ENCODE data around the gene SMIM33. TPM values are rescaled to one million over a fixed set of nuclear protein-coding genes. Genes with fewer than 3 reads are reported as not detected.

Gene SMIM33
- total RNA-seq, 1 experiment from 2014 or later = not detected

DNA sequence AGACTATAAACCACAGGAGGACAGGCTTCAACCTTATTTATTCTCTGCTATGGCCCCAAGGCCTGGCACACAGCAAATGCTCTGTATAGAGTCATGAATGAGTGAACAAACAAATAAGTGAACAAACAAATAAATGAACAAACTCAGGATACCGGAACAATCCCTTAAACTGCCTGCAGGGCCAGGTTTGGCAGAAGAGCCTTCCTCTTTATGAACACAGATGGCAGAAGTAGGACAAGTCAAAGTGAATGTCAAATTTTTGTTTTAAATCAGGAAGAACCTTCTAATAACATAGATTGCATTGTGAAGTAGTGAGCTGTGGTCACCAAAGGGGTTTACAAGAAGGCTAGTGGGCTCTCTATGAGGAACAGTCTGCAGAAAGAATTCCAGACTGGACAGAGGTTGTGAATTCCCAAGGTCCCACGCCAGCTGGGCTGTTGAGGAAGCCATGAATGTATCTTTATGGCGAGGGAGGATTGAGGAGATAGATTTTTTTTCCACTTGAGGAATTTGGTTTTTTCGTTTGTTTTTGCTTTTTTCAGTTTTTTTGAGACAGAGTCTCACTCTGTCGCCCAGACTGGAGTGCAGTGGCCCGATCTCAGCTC, 42.1 kb downstream of the SMIM33 start:
- Histone ChIP-seq H4K20me1 (ENCODE audit: control insufficient read depth, insufficient read depth, insufficient read length) (no peaks in the 10 kb centered on the region), H3K14ac (ENCODE audit: insufficient read depth, low read length) (no peak overlapping the region), H2AK5ac (ENCODE audit: insufficient read length, low read length) (no peak overlapping the region), H3K4me2 (ENCODE audit: insufficient read depth, insufficient read length, low read length) (no peak overlapping the region), H3K18ac (ENCODE audit: insufficient read length, low read depth, low read length) (no peak overlapping the region), H2AFZ (ENCODE audit: low read length) (no peak overlapping the region), H3K79me2 (ENCODE audit: insufficient read depth, low read length) (no peaks in the 10 kb centered on the region), H3K27me3 (ENCODE audit: insufficient read depth, low read length) (no peaks in the 10 kb centered on the region), H2BK15ac (ENCODE audit: low read depth, low read length) (no peak overlapping the region), H3K79me1 (ENCODE audit: insufficient read depth, low read depth, low read length, poor library complexity, severe bottlenecking) (no peaks in the 10 kb centered on the region), H4K8ac (replicated peaks; ENCODE audit: insufficient read length, low read depth, low read length) (no peak overlapping the region), H3T11ph (ENCODE audit: low read length) (no peak overlapping the region), H3K4ac (ENCODE audit: low read depth, low read length) (no peak overlapping the region), H2BK5ac (ENCODE audit: insufficient read length, low read length) (no peak overlapping the region), H3K9me3 (ENCODE audit: control insufficient read depth, low read depth, low read length) (no peaks in the 10 kb centered on the region), H3K23ac (ENCODE audit: insufficient read length, low read depth, low read length) (no peak overlapping the region), H2BK20ac (ENCODE audit: low read depth, low read length, poor library complexity, severe bottlenecking) (no peak overlapping the region), H4K91ac (ENCODE audit: insufficient read length, low read depth, low read length) (no peak overlapping the region), H3K4me1 (ENCODE audit: insufficient read depth, low read length) (no peaks in the 10 kb centered on the region), H3K56ac (ENCODE audit: insufficient read length, low read depth, low read length) (no peak overlapping the region), H3K9ac (ENCODE audit: extremely low read depth, insufficient read length, low read length) (no peak overlapping the region), H4K5ac (ENCODE audit: insufficient read length, low read depth, low read length) (no peak overlapping the region), H3K27ac (ENCODE audit: insufficient read length, low read depth, low read length) (no peak overlapping the region), H2BK12ac (ENCODE audit: insufficient read length, low read depth, low read length) (no peak overlapping the region), H3K23me2 (ENCODE audit: insufficient read length, low read depth, low read length, poor library complexity, severe bottlenecking) (no peaks in the 10 kb centered on the region), H2BK120ac (ENCODE audit: low read depth, low read length, poor library complexity, severe bottlenecking) (no peak overlapping the region)
- H3K27me3 Mint-ChIP-seq (ENCODE audit: low read depth) = peaks cover 4% of the 10 kb centered on the region
- peaks cover 3 to 11% of the 10 kb centered on the region in 2 experiments for H3K4me1 Mint-ChIP-seq
- H3K4me3 Mint-ChIP-seq = no peak overlapping the region
- TF ChIP-seq, protein P1, sequence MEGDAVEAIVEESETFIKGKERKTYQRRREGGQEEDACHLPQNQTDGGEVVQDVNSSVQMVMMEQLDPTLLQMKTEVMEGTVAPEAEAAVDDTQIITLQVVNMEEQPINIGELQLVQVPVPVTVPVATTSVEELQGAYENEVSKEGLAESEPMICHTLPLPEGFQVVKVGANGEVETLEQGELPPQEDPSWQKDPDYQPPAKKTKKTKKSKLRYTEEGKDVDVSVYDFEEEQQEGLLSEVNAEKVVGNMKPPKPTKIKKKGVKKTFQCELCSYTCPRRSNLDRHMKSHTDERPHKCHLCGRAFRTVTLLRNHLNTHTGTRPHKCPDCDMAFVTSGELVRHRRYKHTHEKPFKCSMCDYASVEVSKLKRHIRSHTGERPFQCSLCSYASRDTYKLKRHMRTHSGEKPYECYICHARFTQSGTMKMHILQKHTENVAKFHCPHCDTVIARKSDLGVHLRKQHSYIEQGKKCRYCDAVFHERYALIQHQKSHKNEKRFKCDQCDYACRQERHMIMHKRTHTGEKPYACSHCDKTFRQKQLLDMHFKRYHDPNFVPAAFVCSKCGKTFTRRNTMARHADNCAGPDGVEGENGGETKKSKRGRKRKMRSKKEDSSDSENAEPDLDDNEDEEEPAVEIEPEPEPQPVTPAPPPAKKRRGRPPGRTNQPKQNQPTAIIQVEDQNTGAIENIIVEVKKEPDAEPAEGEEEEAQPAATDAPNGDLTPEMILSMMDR (conservative IDR thresholded peaks at IDR 0.05) = no peak
- no peak overlapping the region for H3K27ac Mint-ChIP-seq
- H3K36me3 Mint-ChIP-seq (ENCODE audit: insufficient read depth in 1 of 3, low read depth in 3 of 3) = peaks cover 16 to 29% (median 17%) of the 10 kb centered on the region in 3 experiments; a peak in 6 of 7 replicates
- no CpG with 5 or more reads among the region's 6 CpGs for WGBS (ENCODE audit: extremely low coverage, insufficient read length, low lambda C conversion rate)
- DNase-seq = no peak
- peaks cover 6 to 10% of the 10 kb centered on the region in 2 experiments; a peak in 3 of 5 replicates for H3K9me3 Mint-ChIP-seq
